GM12878 (cell line): ENCODE data around the gene LRSAM1. TPM values are rescaled to one million over a fixed set of nuclear protein-coding genes. Genes with fewer than 3 reads are reported as not detected.

Source experiments
- BCL3 ChIP-seq: IDR thresholded peaks from 2 replicates; pipeline ENCODE4 v1.6.1; 2011; ENCODE audit warnings: borderline replicate concordance, low read depth, mild to moderate bottlenecking, moderate library complexity, low read length; ENCODE audit not compliant: insufficient read depth, poor library complexity, severe bottlenecking
- CHD4 ChIP-seq: fragments of 200-600 bp; sonication (generic); IDR thresholded peaks from 2 replicates; pipeline ENCODE4 v1.6.1; 2016; ENCODE audit warnings: mild to moderate bottlenecking
- CREM ChIP-seq: IDR thresholded peaks from 2 replicates; pipeline ENCODE4 v1.6.1; 2014; ENCODE audit warnings: antibody characterized with exemption, low read depth
- GATAD2B ChIP-seq: fragments of 450-650 bp; conservative IDR thresholded peaks from 2 replicates; pipeline ENCODE4 v1.6.1; 2017; ENCODE audit warnings: low read depth, mild to moderate bottlenecking, moderate library complexity
- HSF1 ChIP-seq: fragments of 150-350 bp; IDR thresholded peaks from 2 replicates; pipeline ENCODE4 v1.6.1; 2014; ENCODE audit warnings: mild to moderate bottlenecking, low read depth, low read length
- MTA2 ChIP-seq: fragments of 450-650 bp; IDR thresholded peaks from 2 replicates; pipeline ENCODE4 v1.6.1; 2016; ENCODE audit warnings: low read depth, mild to moderate bottlenecking, moderate library complexity
- NR2C2 ChIP-seq: IDR thresholded peaks from 2 replicates; pipeline ENCODE4 v1.6.1; 2011; ENCODE audit warnings: borderline replicate concordance, low read depth; ENCODE audit not compliant: control insufficient read depth, insufficient read length
- RAD21 ChIP-seq: IDR thresholded peaks from 2 replicates; pipeline ENCODE4 v1.6.1; 2011; ENCODE audit warnings: mild to moderate bottlenecking, low read depth, low read length, moderate library complexity; ENCODE audit not compliant: insufficient read depth
- SMAD1 ChIP-seq: fragments of 450-650 bp; IDR thresholded peaks from 2 replicates; pipeline ENCODE4 v1.6.1; 2018; ENCODE audit warnings: mild to moderate bottlenecking, low read depth; ENCODE audit not compliant: partially characterized antibody
- SMARCA5 ChIP-seq: fragments of 450-650 bp; IDR thresholded peaks from 2 replicates; pipeline ENCODE4 v1.6.1; 2017; ENCODE audit warnings: mild to moderate bottlenecking
- SMC3 ChIP-seq: IDR thresholded peaks from 2 replicates; pipeline ENCODE4 v1.6.1; 2011; ENCODE audit warnings: low read length, improper control_type of control experiment, borderline replicate concordance
- STAT1 ChIP-seq: fragments of 450-650 bp; conservative IDR thresholded peaks from 2 replicates; pipeline ENCODE4 v1.6.1; 2014; ENCODE audit warnings: antibody characterized with exemption, mild to moderate bottlenecking
- ZNF24 ChIP-seq: fragments of 450-650 bp; IDR thresholded peaks from 2 replicates; pipeline ENCODE4 v1.6.1; 2017; ENCODE audit warnings: antibody characterized with exemption, mild to moderate bottlenecking
- polyA plus RNA-seq, 11 experiments: library from polyadenylated mRNA; depleted of rRNA in 4 of 11; unstranded in 6 of 11; stranded (reverse) in 5 of 11; fragments of >200 nt; fragmentation: Nextera tagmentation in 4 of 11; fragmentation: Illumina TruSeq in 1 of 11; extraction: Ambion mirVana in 4 of 11; extraction: Trizol in 1 of 11; gene quantifications; 1 replicate in 1 of 11; 2 replicates in 10 of 11; pipeline versions ENCODE4 v1.2.1 to v1.2.3, GENCODE V29; 2011 to 2016; ENCODE audit warnings: inconsistent platforms in 2 of 11, missing spikeins in 2 of 11, low read depth in 1 of 11
- total RNA-seq, 4 experiments: library from RNA; depleted of rRNA in 3 of 4; stranded (reverse); fragments of >200 nt in 3 of 4; fragmentation: Illumina TruSeq in 1 of 4; extraction: Trizol in 1 of 4; gene quantifications; 2 replicates each; pipeline versions ENCODE4 v1.2.1 to v1.2.3, GENCODE V29; 2013 to 2021
- TF ChIP-seq, protein P1 (sequence below): fragments of 450-650 bp; IDR thresholded peaks from 2 replicates; pipeline ENCODE4 v1.6.1; 2017; ENCODE audit warnings: mild to moderate bottlenecking, moderate library complexity
- TF ChIP-seq, protein P2 (sequence below): IDR thresholded peaks from 2 replicates; pipeline ENCODE4 v1.6.1; 2012; ENCODE audit warnings: low read length, inconsistent platforms

The LRSAM1 gene
- total and polyA plus RNA-seq, 10 of the 15 experiments (the other 5 are each of a cell fraction or from before 2014, with no cell fraction given), result 0.14 to 23.4 (median 11.7) TPM

- TF ChIP-seq, protein P1, sequence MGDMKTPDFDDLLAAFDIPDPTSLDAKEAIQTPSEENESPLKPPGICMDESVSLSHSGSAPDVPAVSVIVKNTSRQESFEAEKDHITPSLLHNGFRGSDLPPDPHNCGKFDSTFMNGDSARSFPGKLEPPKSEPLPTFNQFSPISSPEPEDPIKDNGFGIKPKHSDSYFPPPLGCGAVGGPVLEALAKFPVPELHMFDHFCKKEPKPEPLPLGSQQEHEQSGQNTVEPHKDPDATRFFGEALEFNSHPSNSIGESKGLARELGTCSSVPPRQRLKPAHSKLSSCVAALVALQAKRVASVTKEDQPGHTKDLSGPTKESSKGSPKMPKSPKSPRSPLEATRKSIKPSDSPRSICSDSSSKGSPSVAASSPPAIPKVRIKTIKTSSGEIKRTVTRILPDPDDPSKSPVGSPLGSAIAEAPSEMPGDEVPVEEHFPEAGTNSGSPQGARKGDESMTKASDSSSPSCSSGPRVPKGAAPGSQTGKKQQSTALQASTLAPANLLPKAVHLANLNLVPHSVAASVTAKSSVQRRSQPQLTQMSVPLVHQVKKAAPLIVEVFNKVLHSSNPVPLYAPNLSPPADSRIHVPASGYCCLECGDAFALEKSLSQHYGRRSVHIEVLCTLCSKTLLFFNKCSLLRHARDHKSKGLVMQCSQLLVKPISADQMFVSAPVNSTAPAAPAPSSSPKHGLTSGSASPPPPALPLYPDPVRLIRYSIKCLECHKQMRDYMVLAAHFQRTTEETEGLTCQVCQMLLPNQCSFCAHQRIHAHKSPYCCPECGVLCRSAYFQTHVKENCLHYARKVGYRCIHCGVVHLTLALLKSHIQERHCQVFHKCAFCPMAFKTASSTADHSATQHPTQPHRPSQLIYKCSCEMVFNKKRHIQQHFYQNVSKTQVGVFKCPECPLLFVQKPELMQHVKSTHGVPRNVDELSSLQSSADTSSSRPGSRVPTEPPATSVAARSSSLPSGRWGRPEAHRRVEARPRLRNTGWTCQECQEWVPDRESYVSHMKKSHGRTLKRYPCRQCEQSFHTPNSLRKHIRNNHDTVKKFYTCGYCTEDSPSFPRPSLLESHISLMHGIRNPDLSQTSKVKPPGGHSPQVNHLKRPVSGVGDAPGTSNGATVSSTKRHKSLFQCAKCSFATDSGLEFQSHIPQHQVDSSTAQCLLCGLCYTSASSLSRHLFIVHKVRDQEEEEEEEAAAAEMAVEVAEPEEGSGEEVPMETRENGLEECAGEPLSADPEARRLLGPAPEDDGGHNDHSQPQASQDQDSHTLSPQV, result no peak
- TF ChIP-seq STAT1 (no peak), BCL3 (no peak), SMC3 (no peak), ZNF24 (no peak), SMARCA5 (no peak), GATAD2B (no peak), RAD21 (no peak), CHD4 (no peak), MTA2 (no peak), HSF1 (no peak), CREM (no peak), SMAD1 (no peak), NR2C2 (no peak)
- TF ChIP-seq, protein P2, sequence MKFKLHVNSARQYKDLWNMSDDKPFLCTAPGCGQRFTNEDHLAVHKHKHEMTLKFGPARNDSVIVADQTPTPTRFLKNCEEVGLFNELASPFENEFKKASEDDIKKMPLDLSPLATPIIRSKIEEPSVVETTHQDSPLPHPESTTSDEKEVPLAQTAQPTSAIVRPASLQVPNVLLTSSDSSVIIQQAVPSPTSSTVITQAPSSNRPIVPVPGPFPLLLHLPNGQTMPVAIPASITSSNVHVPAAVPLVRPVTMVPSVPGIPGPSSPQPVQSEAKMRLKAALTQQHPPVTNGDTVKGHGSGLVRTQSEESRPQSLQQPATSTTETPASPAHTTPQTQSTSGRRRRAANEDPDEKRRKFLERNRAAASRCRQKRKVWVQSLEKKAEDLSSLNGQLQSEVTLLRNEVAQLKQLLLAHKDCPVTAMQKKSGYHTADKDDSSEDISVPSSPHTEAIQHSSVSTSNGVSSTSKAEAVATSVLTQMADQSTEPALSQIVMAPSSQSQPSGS, result no peak
Measured at GRCh38 chr9:127426756-127427155, 24.6 kb upstream of the LRSAM1 start (continued).
